PC-3 (cell line): Measurements from ENCODE around the gene TAF1A. TPM values are rescaled to one million over a fixed set of nuclear protein-coding genes. Genes with fewer than 3 reads are reported as not detected.

Experiments
- ATAC-seq: fragments of 200-7000 bp; cut with Tn5 transposase; 2 replicates; pipeline ENCODE4 v1.9.1; 2020; ENCODE audit warnings: mild to moderate bottlenecking, moderate library complexity
- BruUV-seq: library from RNA; stranded (reverse); fragments of 400-500 nt; replicated peaks from 2 replicates; lab custom pipeline; 2021; lab: Mats Ljungman, UMichigan
- CTCF ChIA-PET: fragments of 300-600 bp; sonication (Branson Sonifier 250); formaldehyde crosslinking; loops from one replicate; lab custom pipeline; 2022; ENCODE audit warnings: antibody characterized with exemption; lab: Charles Lee
- POLR2A ChIA-PET: fragments of 300-600 bp; sonication (Branson Sonifier 250); formaldehyde crosslinking; loops from one replicate; lab custom pipeline; 2022; ENCODE audit warnings: antibody characterized with exemption; ENCODE audit not compliant: unreplicated experiment; lab: Charles Lee
- DNase-seq: peaks from one replicate; pipeline ENCODE4 v3.0.0-alpha.2; 2015
- H2AFZ ChIP-seq: fragments of 300-600 bp; sonication (generic); 2 replicates; pipeline ENCODE4 v1.6.0; 2016; ENCODE audit warnings: antibody characterized with exemption, low read length
- H3F3A ChIP-seq: fragments of 300-600 bp; sonication (generic); one replicate; pipeline ENCODE4 v1.6.0; 2017; ENCODE audit warnings: antibody characterized with exemption, low read length, control low read depth, mild to moderate bottlenecking; ENCODE audit not compliant: unreplicated experiment
- H3K27ac ChIP-seq: fragments of 300-600 bp; sonication (generic); 2 replicates; pipeline ENCODE4 v1.5.1; 2016; ENCODE audit warnings: mild to moderate bottlenecking, low read length
- H3K27me3 ChIP-seq: fragments of 300-600 bp; sonication (generic); 2 replicates; pipeline ENCODE4 v1.6.1; 2016; ENCODE audit warnings: low read length, mixed read lengths
- H3K36me3 ChIP-seq: fragments of 300-600 bp; sonication (generic); 2 replicates; pipeline ENCODE4 v1.6.1; 2016; ENCODE audit warnings: low read depth, mixed run types, low read length, mixed read lengths
- H3K4me1 ChIP-seq: fragments of 300-600 bp; sonication (generic); 2 replicates; pipeline ENCODE4 v1.5.1; 2016; ENCODE audit warnings: low read length; ENCODE audit not compliant: insufficient read depth
- H3K4me2 ChIP-seq: fragments of 300-600 bp; sonication (generic); 2 replicates; pipeline ENCODE4 v1.6.0; 2016; ENCODE audit warnings: low read length
- H3K4me3 ChIP-seq: fragments of 300-600 bp; sonication (generic); 2 replicates; pipeline ENCODE4 v1.5.1; 2016; ENCODE audit warnings: mild to moderate bottlenecking, low read length, mixed read lengths
- H3K79me2 ChIP-seq: fragments of 300-600 bp; sonication (generic); 2 replicates; pipeline ENCODE4 v1.6.1; 2017; ENCODE audit warnings: low read length, mixed read lengths
- H3K9ac ChIP-seq: fragments of 300-600 bp; sonication (generic); 2 replicates; pipeline ENCODE4 v1.6.0; 2016; ENCODE audit warnings: mild to moderate bottlenecking, low read length
- H3K9me2 ChIP-seq: fragments of 300-600 bp; sonication (generic); replicated peaks from 2 replicates; pipeline ENCODE4 v1.6.1; 2016; ENCODE audit warnings: mixed run types, low read length, mixed read lengths
- H3K9me3 ChIP-seq: fragments of 300-600 bp; sonication (generic); 2 replicates; pipeline ENCODE4 v1.6.1; 2016; ENCODE audit warnings: low read length, mixed read lengths
- H4K20me1 ChIP-seq: fragments of 300-600 bp; sonication (generic); 2 replicates; pipeline ENCODE4 v1.6.1; 2016; ENCODE audit warnings: low read length, mixed read lengths
- EZH2 ChIP-seq: fragments of 300-600 bp; sonication (generic); IDR thresholded peaks from one replicate; pipeline ENCODE4 v1.6.1; 2017; ENCODE audit warnings: antibody characterized with exemption, mild to moderate bottlenecking, low read length; ENCODE audit not compliant: unreplicated experiment
- EZH2phosphoT487 ChIP-seq: fragments of 300-600 bp; sonication (generic); IDR thresholded peaks from 2 replicates; pipeline ENCODE4 v1.6.1; 2018; ENCODE audit warnings: mild to moderate bottlenecking, antibody characterized with exemption, low read length, borderline replicate concordance
- intact Hi-C: fragments of 100-400 bp; cut with micrococcal nuclease; formaldehyde crosslinking; loops from 2 replicates; pipeline ENCODE4 v1.9.0; 2023
- total RNA-seq: library from RNA; depleted of rRNA; stranded (reverse); fragments of >200 nt; gene quantifications from 2 replicates; pipeline ENCODE4 v1.2.3, GENCODE V29; 2014
- TF ChIP-seq, protein P1 (sequence below): fragments of 300-600 bp; sonication (generic); conservative IDR thresholded peaks from 2 replicates; pipeline ENCODE4 v1.5.1; 2017; ENCODE audit warnings: antibody characterized with exemption, low read depth, mild to moderate bottlenecking, low read length

TAF1A gene
- total RNA-seq, 1 experiment from 2014 or later = 27.9 TPM

GRCh38 chr1:222618001-222618879, 28.5 kb upstream of the TAF1A start, which contains the start of gene MIA3:
Gene MIA3, plus strand, starts transcription at chr1:222618097. Its CDS starts 14 bp downstream, at chr1:222618111.
- ATAC-seq (peak; percentile 65), DNase-seq (peak; percentile 70)
- H4K20me1 ChIP-seq = peaks cover 8% of the 10 kb centered on the region; the same call in 1 of the 2 replicates
- CTCF ChIA-PET = no interaction called here
- H3K27ac ChIP-seq = no peak within 1 kb of the TSS
- no peaks in the 10 kb centered on the region for H3K27me3 ChIP-seq
- POLR2A ChIA-PET = interaction anchor here (0.6 kb wide), 1 partner anchor 72 kb away, joined by 3 read pairs; no protein-coding TSS in a partner anchor
- peak within 1 kb of the TSS; percentile 87 for H3K4me2 ChIP-seq
- H3K4me3 ChIP-seq = peak within 1 kb of the TSS; percentile 84
- peaks cover 6% of the 10 kb centered on the region; the same call in 1 of the 2 replicates for H3K36me3 ChIP-seq
- no peaks in the 10 kb centered on the region for H3F3A ChIP-seq
- H2AFZ ChIP-seq = peak within 1 kb of the TSS; percentile 81
- TF ChIP-seq, protein P1, sequence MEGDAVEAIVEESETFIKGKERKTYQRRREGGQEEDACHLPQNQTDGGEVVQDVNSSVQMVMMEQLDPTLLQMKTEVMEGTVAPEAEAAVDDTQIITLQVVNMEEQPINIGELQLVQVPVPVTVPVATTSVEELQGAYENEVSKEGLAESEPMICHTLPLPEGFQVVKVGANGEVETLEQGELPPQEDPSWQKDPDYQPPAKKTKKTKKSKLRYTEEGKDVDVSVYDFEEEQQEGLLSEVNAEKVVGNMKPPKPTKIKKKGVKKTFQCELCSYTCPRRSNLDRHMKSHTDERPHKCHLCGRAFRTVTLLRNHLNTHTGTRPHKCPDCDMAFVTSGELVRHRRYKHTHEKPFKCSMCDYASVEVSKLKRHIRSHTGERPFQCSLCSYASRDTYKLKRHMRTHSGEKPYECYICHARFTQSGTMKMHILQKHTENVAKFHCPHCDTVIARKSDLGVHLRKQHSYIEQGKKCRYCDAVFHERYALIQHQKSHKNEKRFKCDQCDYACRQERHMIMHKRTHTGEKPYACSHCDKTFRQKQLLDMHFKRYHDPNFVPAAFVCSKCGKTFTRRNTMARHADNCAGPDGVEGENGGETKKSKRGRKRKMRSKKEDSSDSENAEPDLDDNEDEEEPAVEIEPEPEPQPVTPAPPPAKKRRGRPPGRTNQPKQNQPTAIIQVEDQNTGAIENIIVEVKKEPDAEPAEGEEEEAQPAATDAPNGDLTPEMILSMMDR = no peak
- TF ChIP-seq EZH2phosphoT487 = no peak
- TF ChIP-seq EZH2 = no peak
- no peaks in the 10 kb centered on the region for H3K9me2 ChIP-seq
- H3K4me1 ChIP-seq = peaks cover 13% of the 10 kb centered on the region
- H3K9me3 ChIP-seq = no peaks in the 10 kb centered on the region
- intact Hi-C loops = loop anchor here (1.0 to 2.0 kb wide), 2 partner anchors 17 to 26 kb away; no protein-coding TSS in a partner anchor
- no TSS peak for BruUV-seq
- peak within 1 kb of the TSS; percentile 72 for H3K9ac ChIP-seq
- H3K79me2 ChIP-seq = peaks cover 27% of the 10 kb centered on the region

DNA sequence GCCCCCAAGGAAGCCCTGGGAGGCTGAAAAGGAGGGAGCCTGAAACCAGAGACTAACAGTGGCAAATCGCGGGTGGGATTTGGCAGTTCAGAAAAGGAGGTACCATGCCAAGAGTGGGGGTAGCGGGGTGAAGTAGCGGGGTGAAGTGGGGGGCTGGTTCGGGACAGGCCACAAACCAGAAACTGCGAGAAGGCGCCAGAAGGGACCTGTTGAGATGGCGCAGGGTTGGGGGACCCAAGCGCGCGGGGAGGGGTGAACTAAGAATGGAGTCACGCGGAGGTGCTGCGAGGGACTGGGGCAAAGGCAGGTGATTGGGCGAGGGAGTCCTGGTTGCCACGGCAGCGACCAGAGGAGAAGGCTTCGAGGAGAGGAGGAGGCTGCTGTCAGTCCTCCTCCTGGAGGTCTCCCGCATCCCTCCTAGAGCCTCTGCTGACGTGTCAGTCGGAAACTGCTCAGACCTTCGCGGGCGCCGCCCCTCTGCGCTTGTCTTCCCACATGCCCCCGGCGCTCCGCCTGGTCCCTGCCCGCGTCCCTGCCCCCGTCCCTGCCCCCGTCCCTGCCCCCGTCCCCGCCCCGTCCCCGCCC, 27.7 kb upstream of the TAF1A start:
- H4K20me1 ChIP-seq = peaks cover 8% of the 10 kb centered on the region; the same call in 1 of the 2 replicates
- peak overlapping the region; percentile 81 for H2AFZ ChIP-seq
- TF ChIP-seq, protein P1 = no peak
- TF ChIP-seq EZH2phosphoT487 (no peak), EZH2 (no peak)
- ATAC-seq (peak; percentile 86), DNase-seq (peak; percentile 90)
- peaks cover 2% of the 10 kb centered on the region; the same call in 1 of the 2 replicates for H3K36me3 ChIP-seq
- peaks cover 27% of the 10 kb centered on the region for H3K79me2 ChIP-seq
- H3K27ac ChIP-seq = no peak overlapping the region
- peak overlapping the region; percentile 61 for H3K4me3 ChIP-seq
- H3K9me2 ChIP-seq = no peaks in the 10 kb centered on the region
- H3K27me3 ChIP-seq = no peaks in the 10 kb centered on the region
- H3K9ac ChIP-seq = peak overlapping the region; percentile 21
- ChIA-PET CTCF (no interaction called here), POLR2A (no interaction called here)
- peak overlapping the region; percentile 80 for H3K4me2 ChIP-seq
- no peaks in the 10 kb centered on the region for H3F3A ChIP-seq
- intact Hi-C loops = loop anchor here (1.0 kb wide), 2 partner anchors 17 to 152 kb away; no protein-coding TSS in a partner anchor
- BruUV-seq = no TSS peak
- peaks cover 13% of the 10 kb centered on the region for H3K4me1 ChIP-seq
- no peaks in the 10 kb centered on the region for H3K9me3 ChIP-seq
